BLaER1 treated with 17β-estradiol and CSF1 and Interleukin-3, amounts not matched to agents 10 nM and 100 nM (cell line): ENCODE measurements around the gene METTL21A.

Experiments
- H3K27ac ChIP-seq, 11 experiments: shearing (Covaris generic); formaldehyde crosslinking; 2 replicates each; pipeline ENCODE4 v1.8.1; 2022
- H3K27me3 ChIP-seq, 11 experiments: shearing (Covaris generic); formaldehyde crosslinking; 2 replicates each; pipeline ENCODE4 v1.8.1; 2022
- H3K36me3 ChIP-seq, 11 experiments: shearing (Covaris generic); formaldehyde crosslinking; 2 replicates each; pipeline ENCODE4 v1.8.1; 2022
- H3K4me1 ChIP-seq, 10 experiments: shearing (Covaris generic); formaldehyde crosslinking; 2 replicates each; pipeline ENCODE4 v1.8.1; 2022
- H3K4me2 ChIP-seq, 11 experiments: shearing (Covaris generic); formaldehyde crosslinking; 2 replicates each; pipeline ENCODE4 v1.8.1; 2022
- H3K4me3 ChIP-seq, 10 experiments: shearing (Covaris generic); formaldehyde crosslinking; 2 replicates each; pipeline ENCODE4 v1.8.1; 2022
- H3K9ac ChIP-seq, 11 experiments: shearing (Covaris generic); formaldehyde crosslinking; 2 replicates each; pipeline ENCODE4 v1.8.1; 2022
- H3K9me3 ChIP-seq, 11 experiments: shearing (Covaris generic); formaldehyde crosslinking; replicated peaks in 1 of 11; 2 replicates each; pipeline ENCODE4 v1.8.1; 2022
- H4K20me1 ChIP-seq, 11 experiments: shearing (Covaris generic); formaldehyde crosslinking; 2 replicates each; pipeline ENCODE4 v1.8.1; 2022
- Cebpa-rat ChIP-seq, 11 experiments: shearing (Covaris generic); IDR thresholded peaks; 2 replicates each; pipeline ENCODE4 v1.8.1; 2022

METTL21A gene

GRCh38 chr2:207625014-207625907 lies at the start of gene METTL21A:
TSS of gene METTL21A (minus strand) at chr2:207625394. CDS start at chr2:207624375, 1,019 bp downstream.
- H3K27me3 ChIP-seq: no peaks in the 10 kb centered on the region
- peaks cover 41 to 70% (median 55%) of the 10 kb centered on the region in 10 experiments for H3K4me1 ChIP-seq

GRCh38 chr2:207674826-207675225 lies 49.6 kb upstream of the METTL21A start:
- Histone ChIP-seq H3K27ac (no peak overlapping the region), H3K4me3 (no peak overlapping the region), H4K20me1 (no peaks in the 10 kb centered on the region), H3K4me2 (no peak overlapping the region), H3K27me3 (no peaks in the 10 kb centered on the region), H3K4me1 (peaks cover 13 to 22% (median 19%) of the 10 kb centered on the region in 10 experiments), H3K9me3 (no peaks in the 10 kb centered on the region), H3K36me3 (no peaks in the 10 kb centered on the region), H3K9ac (no peak overlapping the region)
- TF ChIP-seq Cebpa-rat (IDR thresholded peaks at IDR 0.05): no peak

More at GRCh38 chr2:207625014-207625907, at the start of gene METTL21A:
- H3K9ac ChIP-seq: peak within 1 kb of the TSS; percentile 90 to 100 (median 95)
- no peaks in the 10 kb centered on the region for H4K20me1 ChIP-seq
- peak within 1 kb of the TSS; percentile 82 to 99 (median 93) for H3K4me2 ChIP-seq
- no peak for TF ChIP-seq Cebpa-rat (IDR thresholded peaks at IDR 0.05)
- peaks cover 0 to 29% (median 18%) of the 10 kb centered on the region in 11 experiments; a peak in 14 of 22 replicates for H3K36me3 ChIP-seq
- H3K27ac ChIP-seq: peak within 1 kb of the TSS; percentile 82 to 100 (median 94)
- peak within 1 kb of the TSS; percentile 79 to 92 (median 86) for H3K4me3 ChIP-seq
- H3K9me3 ChIP-seq: no peaks in the 10 kb centered on the region

GRCh38 chr2:207674266-207674774 lies 49.1 kb upstream of the METTL21A start:
- Histone ChIP-seq H3K4me3 (no peak overlapping the region), H3K4me1 (peaks cover 13 to 22% (median 19%) of the 10 kb centered on the region in 10 experiments), H3K27me3 (no peaks in the 10 kb centered on the region), H3K36me3 (no peaks in the 10 kb centered on the region), H3K9me3 (no peaks in the 10 kb centered on the region), H4K20me1 (no peaks in the 10 kb centered on the region), H3K4me2 (no peak overlapping the region), H3K9ac (no peak overlapping the region), H3K27ac (no peak overlapping the region)
- no peak for TF ChIP-seq Cebpa-rat (IDR thresholded peaks at IDR 0.05)

- Histone ChIP-seq H3K9me3 (no peaks in the 10 kb centered on the region), H3K36me3 (no peaks in the 10 kb centered on the region), H4K20me1 (no peaks in the 10 kb centered on the region), H3K4me3 (no peak overlapping the region), H3K4me2 (no peak overlapping the region), H3K27ac (no peak overlapping the region), H3K4me1 (peaks cover 13 to 22% (median 19%) of the 10 kb centered on the region in 10 experiments), H3K9ac (no peak overlapping the region), H3K27me3 (no peaks in the 10 kb centered on the region)
- TF ChIP-seq Cebpa-rat (IDR thresholded peaks at IDR 0.05): no peak
Observed at GRCh38 chr2:207673431-207673830, 48.2 kb upstream of the METTL21A start.

- Histone ChIP-seq H3K36me3 (no peaks in the 10 kb centered on the region), H3K4me3 (no peak overlapping the region), H3K9ac (no peak overlapping the region), H3K27ac (no peak overlapping the region), H3K4me1 (peaks cover 0 to 7% (median 3%) of the 10 kb centered on the region in 10 experiments; a peak in 11 of 20 replicates), H3K27me3 (no peaks in the 10 kb centered on the region), H3K4me2 (no peak overlapping the region), H4K20me1 (no peaks in the 10 kb centered on the region), H3K9me3 (no peaks in the 10 kb centered on the region)
- no peak for TF ChIP-seq Cebpa-rat (IDR thresholded peaks at IDR 0.05)
Observed at GRCh38 chr2:207670887-207671286, 45.7 kb upstream of the METTL21A start.

GRCh38 chr2:207663870-207664545 lies 38.8 kb upstream of the METTL21A start:
- H3K4me3 ChIP-seq: no peak overlapping the region; a peak in 1 of 20 replicates
- H4K20me1 ChIP-seq: no peaks in the 10 kb centered on the region
- H3K9ac ChIP-seq: no peak overlapping the region
- no peak overlapping the region for H3K27ac ChIP-seq
- no peaks in the 10 kb centered on the region for H3K36me3 ChIP-seq
- no peaks in the 10 kb centered on the region for H3K9me3 ChIP-seq
- H3K4me1 ChIP-seq: peaks cover 0 to 36% (median 0%) of the 10 kb centered on the region in 10 experiments; a peak in 5 of 20 replicates
- peak overlapping the region in 1 of 11 experiments; percentile 74; a peak in 1 of 22 replicates for H3K4me2 ChIP-seq
- H3K27me3 ChIP-seq: no peaks in the 10 kb centered on the region
- no peak for TF ChIP-seq Cebpa-rat (IDR thresholded peaks at IDR 0.05)

- Histone ChIP-seq H3K27ac (peak overlapping the region in 3 of 11 experiments; percentile 41 to 61 (median 52); a peak in 6 of 22 replicates), H3K9ac (no peak overlapping the region), H3K36me3 (no peaks in the 10 kb centered on the region), H3K4me3 (peak overlapping the region in 1 of 10 experiments; percentile 11; a peak in 1 of 20 replicates), H3K4me1 (peaks cover 0 to 32% (median 0%) of the 10 kb centered on the region in 10 experiments; a peak in 5 of 20 replicates), H3K9me3 (no peaks in the 10 kb centered on the region), H3K4me2 (peak overlapping the region in 2 of 11 experiments; percentile 53 to 74; a peak in 4 of 22 replicates), H3K27me3 (no peaks in the 10 kb centered on the region), H4K20me1 (no peaks in the 10 kb centered on the region)
- no peak for TF ChIP-seq Cebpa-rat (IDR thresholded peaks at IDR 0.05)
Observed at GRCh38 chr2:207662203-207662602, 37.0 kb upstream of the METTL21A start.

- no peak for TF ChIP-seq Cebpa-rat (IDR thresholded peaks at IDR 0.05)
- H3K4me3 ChIP-seq: no peak overlapping the region
- H4K20me1 ChIP-seq: no peaks in the 10 kb centered on the region
Observed at GRCh38 chr2:207660994-207661393, 35.8 kb upstream of the METTL21A start.

GRCh38 chr2:207658156-207658555 lies 33.0 kb upstream of the METTL21A start:
- H3K4me2 ChIP-seq: no peak overlapping the region
- H4K20me1 ChIP-seq: no peaks in the 10 kb centered on the region
- no peak for TF ChIP-seq Cebpa-rat (IDR thresholded peaks at IDR 0.05)
- peaks cover 0 to 18% (median 0%) of the 10 kb centered on the region in 10 experiments; a peak in 5 of 20 replicates for H3K4me1 ChIP-seq
- no peak overlapping the region for H3K9ac ChIP-seq
- H3K27me3 ChIP-seq: no peaks in the 10 kb centered on the region
- no peaks in the 10 kb centered on the region for H3K9me3 ChIP-seq
- H3K36me3 ChIP-seq: no peaks in the 10 kb centered on the region
- H3K4me3 ChIP-seq: no peak overlapping the region
- no peak overlapping the region for H3K27ac ChIP-seq

More at GRCh38 chr2:207660994-207661393, 35.8 kb upstream of the METTL21A start:
- no peaks in the 10 kb centered on the region for H3K27me3 ChIP-seq
- H3K9ac ChIP-seq: no peak overlapping the region
- no peaks in the 10 kb centered on the region for H3K36me3 ChIP-seq
- no peak overlapping the region for H3K27ac ChIP-seq
- peaks cover 0 to 28% (median 0%) of the 10 kb centered on the region in 10 experiments; a peak in 5 of 20 replicates for H3K4me1 ChIP-seq
- H3K9me3 ChIP-seq: no peaks in the 10 kb centered on the region
- H3K4me2 ChIP-seq: 0 out of 22 replicates have a peak overlapping the region, but pooled peaks of 1 of the 11 experiments have one; percentile 14
